OCI-LY3 (cell line): ENCODE measurements around the gene COL9A2.

Experiments
- EZH2phosphoT487 ChIP-seq: fragments of 200-600 bp; shearing (Covaris generic); IDR thresholded peaks from 2 replicates; pipeline ENCODE4 v1.6.1; 2018; ENCODE audit warnings: antibody characterized with exemption, mixed run types, low read depth
- TF ChIP-seq, protein P1 (sequence below): fragments of 200-600, 300-600 bp; sonication (generic); IDR thresholded peaks from 2 replicates; pipeline ENCODE4 v1.5.1; 2014; ENCODE audit warnings: antibody characterized with exemption, low read length, low read depth

- TF ChIP-seq, protein P1, sequence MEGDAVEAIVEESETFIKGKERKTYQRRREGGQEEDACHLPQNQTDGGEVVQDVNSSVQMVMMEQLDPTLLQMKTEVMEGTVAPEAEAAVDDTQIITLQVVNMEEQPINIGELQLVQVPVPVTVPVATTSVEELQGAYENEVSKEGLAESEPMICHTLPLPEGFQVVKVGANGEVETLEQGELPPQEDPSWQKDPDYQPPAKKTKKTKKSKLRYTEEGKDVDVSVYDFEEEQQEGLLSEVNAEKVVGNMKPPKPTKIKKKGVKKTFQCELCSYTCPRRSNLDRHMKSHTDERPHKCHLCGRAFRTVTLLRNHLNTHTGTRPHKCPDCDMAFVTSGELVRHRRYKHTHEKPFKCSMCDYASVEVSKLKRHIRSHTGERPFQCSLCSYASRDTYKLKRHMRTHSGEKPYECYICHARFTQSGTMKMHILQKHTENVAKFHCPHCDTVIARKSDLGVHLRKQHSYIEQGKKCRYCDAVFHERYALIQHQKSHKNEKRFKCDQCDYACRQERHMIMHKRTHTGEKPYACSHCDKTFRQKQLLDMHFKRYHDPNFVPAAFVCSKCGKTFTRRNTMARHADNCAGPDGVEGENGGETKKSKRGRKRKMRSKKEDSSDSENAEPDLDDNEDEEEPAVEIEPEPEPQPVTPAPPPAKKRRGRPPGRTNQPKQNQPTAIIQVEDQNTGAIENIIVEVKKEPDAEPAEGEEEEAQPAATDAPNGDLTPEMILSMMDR, result no peak
- TF ChIP-seq EZH2phosphoT487, result no peak
Measured at GRCh38 chr1:40307186-40307585, 9.9 kb downstream of the COL9A2 start.
